Iris pigment epithelial cell (primary cell): Measurements from ENCODE around the gene CHST15.
"Not testable (repeated sequence)": the region's sequence is repeated elsewhere in the genome, so short reads cannot be mapped to it uniquely, and the experiment has no call there.

ENCODE experiments used
- DNase-seq: peaks from one replicate; pipeline ENCODE4 v3.0.0-alpha.2; 2011; ENCODE audit warnings: low read depth

CHST15 gene

GRCh38 chr10:124124123-124124768, 30.8 kb upstream of the CHST15 start:
- no peak for DNase-seq

GRCh38 chr10:124123156-124123555, 29.8 kb upstream of the CHST15 start:
- DNase-seq, result peak; percentile 23

DNA sequence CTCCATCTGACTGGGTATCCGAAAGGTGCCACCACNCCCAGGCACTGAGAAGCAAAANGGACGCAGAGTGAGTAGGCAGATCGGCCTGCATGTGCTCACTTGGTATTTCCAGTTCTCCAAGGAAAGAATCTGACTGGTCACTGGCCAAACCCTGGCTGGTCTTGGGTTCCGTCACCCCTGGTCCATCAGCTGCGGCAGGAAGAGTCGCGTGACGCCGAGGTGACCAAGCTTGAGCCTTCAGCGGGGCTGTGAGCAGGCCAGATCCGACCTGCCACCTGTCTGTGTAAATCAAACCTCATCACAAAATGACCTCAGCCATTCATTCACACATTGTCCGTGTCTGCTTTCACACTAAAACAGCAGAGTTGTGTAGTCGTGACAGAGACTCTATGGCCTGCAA, 28.8 kb upstream of the CHST15 start:
- no peak for DNase-seq

DNA sequence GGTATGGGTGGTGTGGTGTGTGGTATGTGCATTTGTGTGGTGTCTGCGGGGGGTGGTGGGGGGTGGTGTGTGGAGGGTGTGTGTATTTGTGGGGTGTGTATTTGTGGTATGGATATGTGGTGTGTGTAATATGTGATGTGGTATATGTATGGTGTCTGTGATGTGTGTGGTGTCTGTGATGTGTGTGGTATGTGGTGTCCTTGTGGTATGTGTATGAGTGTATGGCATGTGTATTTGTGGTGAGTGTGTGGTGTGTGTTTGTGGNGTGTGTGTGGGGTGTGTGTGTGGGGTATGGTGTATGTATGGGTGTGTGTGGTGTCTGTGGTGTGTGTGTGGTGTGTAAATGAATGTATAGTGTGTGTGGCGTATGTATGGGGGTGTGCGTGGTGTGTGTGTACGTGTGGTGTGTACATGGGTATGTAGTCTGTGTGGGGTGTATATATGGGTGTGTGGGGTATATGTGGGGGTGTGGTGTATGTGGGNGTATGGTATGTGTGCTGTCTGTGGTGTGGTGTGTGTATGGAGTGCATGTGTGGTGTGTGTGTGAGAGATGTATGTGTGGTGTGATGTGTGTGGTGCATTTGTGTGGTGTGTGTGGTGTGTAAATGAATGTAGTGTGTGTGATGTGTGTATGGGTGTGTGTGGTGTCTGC, 27.1 kb upstream of the CHST15 start:
- no peak for DNase-seq

DNA sequence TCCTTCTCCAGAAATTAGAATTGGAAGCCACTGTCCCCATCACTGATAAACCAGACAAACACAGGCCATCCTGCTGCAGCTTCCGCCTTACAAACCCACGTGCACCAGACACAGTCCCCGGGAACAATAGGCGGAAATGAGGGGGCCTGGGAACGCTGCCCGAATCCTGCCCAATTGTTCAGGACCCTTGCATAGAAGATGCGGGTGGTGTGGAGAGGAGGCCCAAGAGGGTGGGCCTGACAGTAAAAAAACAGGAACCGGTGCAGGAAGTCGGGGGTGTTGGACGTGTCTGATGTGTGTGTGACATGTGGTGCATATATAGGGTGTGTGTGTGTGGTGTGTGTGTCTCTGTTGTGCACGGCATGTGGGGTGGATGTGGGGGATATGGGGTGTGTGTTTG, 26.5 kb upstream of the CHST15 start:
- no peak for DNase-seq

DNA sequence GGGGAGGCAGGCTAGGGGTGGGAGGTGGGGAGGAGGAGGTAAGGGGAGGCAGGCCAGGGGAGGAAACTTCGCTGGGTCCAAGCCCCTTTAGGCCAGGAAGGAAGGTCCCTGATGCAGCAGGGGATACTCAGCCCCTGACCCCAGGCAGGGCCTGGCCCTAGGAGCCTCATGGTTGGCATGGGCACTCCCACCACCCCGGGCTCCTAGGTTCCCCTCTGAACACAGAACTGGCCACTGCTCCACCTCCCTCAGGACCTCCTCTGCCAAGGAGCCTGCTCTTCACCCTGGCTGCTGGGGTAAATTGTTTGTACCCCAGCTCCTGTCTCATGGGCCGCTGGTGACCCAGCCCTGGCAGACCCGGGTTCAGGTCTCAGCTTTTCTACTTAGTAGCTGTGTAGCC, 25.8 kb upstream of the CHST15 start:
- no peak for DNase-seq

DNA sequence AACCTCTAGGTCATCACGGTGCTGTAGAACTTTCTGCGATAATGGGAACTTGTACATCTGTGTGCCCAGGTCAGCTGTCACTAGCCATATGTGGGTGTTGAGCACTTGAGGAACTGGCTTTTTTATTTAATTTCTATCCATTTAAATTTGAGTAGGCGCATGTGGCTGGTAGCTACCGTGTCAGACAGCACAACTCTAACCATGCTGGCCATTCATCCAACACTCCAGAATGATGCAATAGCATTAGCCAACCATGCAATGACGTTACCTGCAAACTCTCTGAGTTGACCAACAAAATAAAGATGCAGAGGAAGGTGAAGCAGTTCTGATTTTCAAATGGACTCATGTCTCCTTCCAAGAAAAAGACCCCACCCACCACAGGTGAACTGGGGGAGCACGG, 24.4 kb upstream of the CHST15 start:
- DNase-seq, result no peak

DNA sequence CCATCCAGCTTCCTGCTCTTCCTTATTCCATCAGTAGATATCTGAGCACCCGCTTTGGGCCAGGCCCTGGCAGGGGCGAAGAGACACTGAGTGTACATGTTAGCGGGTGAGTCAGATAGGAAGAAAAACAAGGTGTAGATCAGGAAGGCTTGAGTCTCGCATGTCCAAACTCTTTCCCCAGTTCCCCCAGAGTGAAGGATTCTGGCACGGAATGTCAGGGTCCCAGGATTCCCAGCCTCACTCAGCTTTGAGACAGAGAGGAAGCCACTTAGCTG, 24.1 kb upstream of the CHST15 start:
- no peak for DNase-seq

GRCh38 chr10:124116771-124117510, 23.5 kb upstream of the CHST15 start:
- DNase-seq, result no peak

DNA sequence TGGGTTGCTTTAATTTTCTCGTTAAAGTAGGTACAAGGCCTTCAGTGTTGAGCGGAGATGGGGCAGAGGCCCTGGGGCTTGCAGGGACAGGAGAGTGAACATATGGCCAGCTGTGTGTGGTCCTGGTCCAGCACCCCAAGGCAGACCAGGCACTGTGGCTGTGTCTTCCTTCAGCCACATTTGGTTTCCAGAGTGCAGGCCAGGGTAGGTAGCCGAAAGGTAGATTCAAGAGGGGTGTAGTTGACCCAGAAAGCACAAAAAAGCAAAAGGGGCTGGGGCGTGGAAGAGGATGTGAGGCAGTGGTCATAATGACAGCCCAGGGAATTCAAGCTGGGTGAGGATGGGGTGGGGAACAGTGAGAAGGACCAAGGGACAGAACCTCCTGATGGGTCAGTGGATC, 21.3 kb upstream of the CHST15 start:
- no peak for DNase-seq

DNA sequence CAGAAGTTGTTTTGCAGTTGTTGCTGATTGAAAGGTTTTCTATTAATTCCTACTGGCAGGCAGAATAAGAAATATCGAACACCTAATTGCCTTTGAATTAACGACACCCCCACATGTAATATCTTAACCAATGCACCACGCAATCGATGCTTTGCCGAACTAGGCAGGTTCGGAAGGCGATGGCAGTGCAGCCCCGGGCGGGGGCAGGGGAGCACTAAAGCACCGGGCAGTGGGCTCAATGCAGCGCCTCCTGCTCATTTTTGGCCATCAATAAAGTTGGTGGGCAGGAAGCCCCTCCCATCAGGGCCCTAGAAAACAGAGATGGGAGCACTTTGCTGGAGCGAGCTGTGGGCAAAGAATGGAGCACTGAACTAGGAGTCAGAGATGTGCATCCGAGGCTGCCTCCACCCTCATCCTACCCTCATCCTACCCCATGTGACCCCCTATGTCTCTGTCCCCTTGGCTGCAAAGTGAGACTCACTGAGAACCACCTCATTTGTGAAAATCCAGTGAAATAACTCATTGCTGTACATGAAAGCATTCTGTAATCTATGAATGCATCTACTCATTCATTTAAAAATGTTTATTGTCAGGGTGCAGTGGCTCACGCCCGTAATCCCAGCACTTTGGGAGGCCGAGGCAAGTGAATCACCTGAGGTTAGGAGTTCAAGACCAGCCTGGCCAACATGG, 19.6 kb upstream of the CHST15 start:
- no peak for DNase-seq

- no peak for DNase-seq
Observed at GRCh38 chr10:124110882-124111281, 17.5 kb upstream of the CHST15 start.

GRCh38 chr10:124109261-124109660, 15.9 kb upstream of the CHST15 start:
- DNase-seq, result no peak

DNA sequence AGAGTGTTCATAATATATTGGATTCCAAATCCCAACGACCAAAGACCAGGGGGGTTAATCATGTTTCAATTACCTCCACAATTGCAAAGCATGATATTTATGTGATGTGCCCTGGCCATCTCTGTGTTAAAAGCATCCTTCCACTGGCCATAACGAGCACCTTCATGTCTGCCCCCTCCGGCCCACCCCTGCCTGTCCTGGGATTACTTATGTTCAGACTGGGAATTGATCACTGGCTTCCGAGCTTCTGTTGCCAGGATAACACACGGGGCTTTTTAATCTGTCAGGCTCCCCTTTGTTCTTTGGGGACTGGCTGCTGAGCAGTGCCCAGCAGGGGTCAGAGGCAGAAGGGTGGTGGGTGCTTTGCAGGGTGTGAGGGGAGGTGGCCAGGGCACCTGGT, 13.7 kb upstream of the CHST15 start:
- DNase-seq, result no peak

DNA sequence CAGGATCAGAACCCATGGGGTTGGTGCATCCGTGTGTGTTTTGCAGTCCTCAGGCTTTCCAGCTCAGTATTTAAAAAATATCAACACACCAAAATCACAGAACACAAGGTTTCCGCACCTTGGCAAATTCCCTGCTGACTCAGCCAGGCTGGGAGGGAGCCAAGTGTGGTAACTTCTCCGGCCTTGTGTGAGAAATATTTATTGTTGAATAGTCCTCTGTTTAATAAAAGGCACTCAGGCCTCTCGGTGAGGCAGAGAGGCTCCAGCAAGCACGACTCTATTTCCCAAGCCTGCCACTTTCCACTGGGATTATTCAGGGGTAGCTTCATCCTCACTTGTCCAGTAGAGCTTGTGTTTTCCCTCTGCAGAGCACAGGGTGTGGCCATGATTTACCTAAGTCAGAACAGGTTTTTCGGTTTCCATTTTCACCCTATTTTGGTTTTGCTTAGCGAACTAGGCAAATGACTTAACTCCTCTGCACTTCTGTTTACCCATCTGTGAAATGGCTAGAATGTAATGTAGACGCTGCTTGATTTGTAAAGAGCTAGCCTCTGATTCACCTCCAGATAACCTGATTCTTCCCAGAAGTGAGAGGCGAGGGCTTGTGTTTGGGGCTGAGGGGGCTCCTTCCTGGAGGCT, 13.0 kb upstream of the CHST15 start:
- DNase-seq, result peak; percentile 89

- DNase-seq, result peak; percentile 29
Observed at GRCh38 chr10:124105594-124105993, 12.2 kb upstream of the CHST15 start.

GRCh38 chr10:124105045-124105444, 11.6 kb upstream of the CHST15 start:
- no peak for DNase-seq

DNA sequence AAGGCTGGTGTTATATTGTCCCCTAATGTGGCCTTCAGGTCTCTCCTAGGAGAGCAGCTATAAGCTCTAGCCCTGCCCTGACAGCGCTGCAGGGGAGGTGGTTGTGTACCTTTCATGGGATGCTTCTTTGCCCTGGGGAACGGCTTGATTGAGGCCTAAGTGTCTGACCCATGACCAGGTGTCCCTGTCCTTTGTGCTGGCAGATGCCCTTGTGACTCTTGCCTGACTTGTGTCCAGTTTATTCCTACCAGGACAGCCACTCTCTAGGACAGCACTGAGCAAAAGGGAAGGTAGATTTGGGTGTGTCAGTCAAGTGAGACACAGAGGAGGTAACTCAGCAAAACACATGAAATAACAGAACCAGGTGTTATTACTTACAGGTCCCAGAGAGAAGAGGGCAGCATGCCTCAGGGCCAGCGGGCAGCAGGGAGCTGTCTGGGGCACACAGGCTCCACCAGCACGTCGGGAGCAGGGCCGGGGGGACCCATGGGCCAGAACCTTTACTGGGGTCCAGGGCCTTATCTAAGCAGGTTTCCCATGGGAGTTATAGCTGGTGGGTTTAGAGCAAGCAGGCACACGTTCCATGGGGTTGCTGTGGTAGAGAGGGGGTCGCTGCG, 10.7 kb upstream of the CHST15 start:
- DNase-seq, result no peak

GRCh38 chr10:124101351-124101750, 8.0 kb upstream of the CHST15 start:
- no peak for DNase-seq

DNA sequence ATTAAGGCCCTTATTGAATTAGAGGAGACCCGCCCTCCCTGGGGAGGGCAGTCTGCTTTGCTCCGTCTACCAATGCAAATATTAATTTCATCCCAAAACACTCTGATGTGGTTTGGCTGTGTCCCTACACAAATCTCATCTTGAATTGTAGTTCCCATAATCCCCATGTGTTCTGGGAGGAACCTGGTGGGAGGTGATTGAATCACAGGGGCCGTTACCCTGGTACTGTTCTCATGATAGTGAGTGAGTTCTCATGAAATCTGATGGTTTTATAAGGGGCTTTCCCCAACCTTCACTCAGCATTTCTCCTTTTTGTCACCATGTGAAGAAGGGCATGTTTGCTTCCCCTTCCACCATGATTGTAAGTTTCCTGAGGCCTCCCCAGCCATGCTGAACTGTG, 7.3 kb upstream of the CHST15 start:
- DNase-seq, result not testable (repeated sequence)

GRCh38 chr10:124100124-124100523, 6.7 kb upstream of the CHST15 start:
- no peak for DNase-seq

DNA sequence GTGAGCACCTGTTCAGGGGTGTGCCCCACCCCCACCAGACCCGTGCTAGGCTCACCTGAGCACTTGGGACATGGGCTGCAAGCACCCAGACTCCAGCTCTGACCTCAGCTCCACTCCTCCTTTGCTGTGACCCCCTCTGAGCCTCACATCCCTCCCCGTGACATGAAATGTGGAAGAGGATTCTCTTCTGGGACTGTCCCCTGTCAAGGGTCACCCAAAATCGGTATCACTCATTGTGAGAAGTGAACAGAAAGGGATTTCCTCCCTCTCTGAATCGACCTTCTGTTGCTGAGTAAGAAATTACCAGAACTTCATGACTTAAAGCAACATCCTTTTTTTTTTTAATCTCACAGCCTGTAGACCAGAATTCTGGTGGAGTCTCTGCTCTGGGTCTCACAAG, 6.2 kb upstream of the CHST15 start:
- no peak for DNase-seq
